Upper lobe of right lung (tissue), 1 donor: ENCODE data around the gene SFXN4. TPM values are rescaled to one million over a fixed set of nuclear protein-coding genes. Genes with fewer than 3 reads are reported as not detected.
A peak's percentile ranks its signal among the peaks of the same experiment; 100 is the strongest.
"Not testable (repeated sequence)": the region's sequence is repeated elsewhere in the genome, so short reads cannot be mapped to it uniquely, and the experiment has no call there.

Experiments used
- ATAC-seq: fragments of 200-7000 bp; cut with Tn5 transposase; one replicate; pipeline ENCODE4 v1.9.1; 2020; ENCODE audit warnings: mild to moderate bottlenecking, moderate library complexity
- DNase-seq: peaks from one replicate; pipeline ENCODE4 v3.0.0-alpha.2; 2020
- H3K27ac ChIP-seq: fragments of 200-600 bp; one replicate; pipeline ENCODE4 v1.8.0; 2022
- H3K27me3 ChIP-seq: fragments of 200-600 bp; one replicate; pipeline ENCODE4 v1.8.0; 2022; ENCODE audit warnings: mild to moderate bottlenecking
- H3K36me3 ChIP-seq: fragments of 200-600 bp; one replicate; pipeline ENCODE4 v1.8.0; 2022
- H3K4me1 ChIP-seq: fragments of 200-600 bp; one replicate; pipeline ENCODE4 v1.8.0; 2022
- H3K4me3 ChIP-seq: fragments of 200-600 bp; one replicate; pipeline ENCODE4 v1.8.0; 2022; ENCODE audit warnings: mild to moderate bottlenecking
- H3K9me3 ChIP-seq: fragments of 200-600 bp; one replicate; pipeline ENCODE4 v1.8.0; 2022
- CTCF ChIP-seq: fragments of 200-600 bp; IDR thresholded peaks from one replicate; pipeline ENCODE4 v1.8.0; 2022; ENCODE audit warnings: antibody characterized with exemption
- intact Hi-C: fragments of 100-400 bp; cut with DNase I; formaldehyde crosslinking; loops from one replicate; pipeline ENCODE4 v1.11.0; 2022
- total RNA-seq: library from RNA; stranded (reverse); fragmentation: NEBNext Ultra II Directional; extraction: Animal tissue kit (Norgen Biotek cat#: 25700); gene quantifications from one replicate; pipeline ENCODE4 v1.2.1, GENCODE V29; 2021
- donor health status: DM: no; HTN: yes; CAD: no; lungs with severe emphysema.

Gene SFXN4
- total RNA-seq, 1 donor from 2014 or later, result 20.8 TPM

- Histone ChIP-seq H3K4me1 (no peaks in the 10 kb centered on the region), H3K4me3 (no peak overlapping the region), H3K27ac (no peak overlapping the region), H3K36me3 (peaks cover 82% of the 10 kb centered on the region), H3K27me3 (no peaks in the 10 kb centered on the region), H3K9me3 (no peaks in the 10 kb centered on the region)
- TF ChIP-seq CTCF, result no peak
- intact Hi-C loops, result no loop called here
- no peak for ATAC-seq
- DNase-seq, result no peak
Measured at GRCh38 chr10:119116326-119116951, 49.1 kb downstream of the SFXN4 start.

- Histone ChIP-seq H3K9me3 (no peaks in the 10 kb centered on the region), H3K4me1 (no peaks in the 10 kb centered on the region), H3K27ac (no peak overlapping the region), H3K36me3 (peaks cover 81% of the 10 kb centered on the region), H3K4me3 (no peak overlapping the region), H3K27me3 (no peaks in the 10 kb centered on the region)
- ATAC-seq (no peak), DNase-seq (no peak)
- TF ChIP-seq CTCF, result no peak
- intact Hi-C loops, result no loop called here
Measured at GRCh38 chr10:119115926-119116325, 49.6 kb downstream of the SFXN4 start.

GRCh38 chr10:119113751-119114732 is 51.5 kb downstream of the SFXN4 start:
- Histone ChIP-seq H3K27ac (no peak overlapping the region), H3K4me3 (no peak overlapping the region), H3K9me3 (no peaks in the 10 kb centered on the region), H3K36me3 (peaks cover 78% of the 10 kb centered on the region), H3K4me1 (no peaks in the 10 kb centered on the region), H3K27me3 (no peaks in the 10 kb centered on the region)
- ATAC-seq (peak; percentile 74), DNase-seq (no peak)
- TF ChIP-seq CTCF, result no peak
- intact Hi-C loops, result no loop called here

DNA sequence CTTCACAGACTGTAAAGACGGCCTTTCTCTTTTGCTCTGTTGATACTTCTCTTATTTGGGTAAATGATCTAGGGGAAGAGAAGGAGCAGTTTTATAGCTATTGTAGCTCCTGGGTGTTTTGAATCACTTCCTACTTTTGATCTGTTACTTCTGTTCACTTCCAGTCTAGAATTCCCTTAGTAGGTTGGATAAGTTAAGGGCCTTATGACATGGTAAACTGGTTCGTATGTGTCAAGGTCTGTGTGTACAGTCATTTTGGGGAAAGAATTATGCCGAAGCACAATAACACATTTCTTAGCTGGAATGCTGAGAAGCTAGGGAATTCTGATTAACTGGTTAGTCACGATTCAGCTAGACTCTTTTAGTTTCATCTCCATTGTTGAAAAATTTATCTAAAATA is 53.5 kb downstream of the SFXN4 start:
- no peaks in the 10 kb centered on the region for H3K4me1 ChIP-seq
- peaks cover 69% of the 10 kb centered on the region for H3K36me3 ChIP-seq
- no peak overlapping the region for H3K27ac ChIP-seq
- intact Hi-C loops, result no loop called here
- DNase-seq (no peak), ATAC-seq (no peak)
- no peak overlapping the region for H3K4me3 ChIP-seq
- no peak for TF ChIP-seq CTCF
- no peaks in the 10 kb centered on the region for H3K9me3 ChIP-seq
- no peaks in the 10 kb centered on the region for H3K27me3 ChIP-seq

GRCh38 chr10:119107771-119108170 is 57.7 kb downstream of the SFXN4 start:
- H3K9me3 ChIP-seq, DNase-seq, intact Hi-C loops, H3K27ac ChIP-seq, H3K27me3 ChIP-seq, ATAC-seq, H3K4me3 ChIP-seq: not testable (repeated sequence)
- peaks cover 10% of the 10 kb centered on the region for H3K4me1 ChIP-seq
- H3K36me3 ChIP-seq, result peaks cover 45% of the 10 kb centered on the region

- DNase-seq, H3K27ac ChIP-seq, intact Hi-C loops, H3K4me3 ChIP-seq, H3K27me3 ChIP-seq, H3K9me3 ChIP-seq, ATAC-seq: not testable (repeated sequence)
- Histone ChIP-seq H3K4me1 (peaks cover 10% of the 10 kb centered on the region), H3K36me3 (peaks cover 38% of the 10 kb centered on the region)
Measured at GRCh38 chr10:119107106-119107505, 58.4 kb downstream of the SFXN4 start.

DNA sequence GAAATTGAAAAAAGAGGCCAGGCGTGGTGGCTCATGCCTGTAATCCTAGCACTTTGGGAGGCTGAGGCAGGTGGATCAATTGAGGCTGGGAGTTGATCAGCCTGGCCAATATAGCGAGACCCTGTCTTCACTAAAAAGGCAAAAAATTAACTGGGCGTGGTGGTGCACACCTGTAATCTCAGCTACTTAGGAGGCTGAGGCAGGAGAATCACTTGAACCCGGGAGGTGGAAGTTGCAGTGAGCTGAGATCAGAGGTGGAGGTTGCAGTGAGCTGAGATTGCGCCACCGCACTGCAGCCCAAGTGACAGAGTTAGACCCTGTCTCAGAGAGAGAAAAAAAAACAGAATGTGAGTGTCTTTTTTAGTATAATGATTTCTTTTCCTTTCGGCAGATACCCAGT is 59.6 kb downstream of the SFXN4 start:
- Histone ChIP-seq H3K4me1 (peaks cover 10% of the 10 kb centered on the region), H3K36me3 (peaks cover 27% of the 10 kb centered on the region)
- ATAC-seq, H3K9me3 ChIP-seq, H3K27me3 ChIP-seq, H3K27ac ChIP-seq, DNase-seq, intact Hi-C loops, H3K4me3 ChIP-seq: not testable (repeated sequence)
